HG02798 (cell line): ENCODE results near the gene FOXJ3.

Experiments used
- ATAC-seq: cut with Tn5 transposase; IDR thresholded peaks from one replicate; pipeline ENCODE4 v1.9.1; 2021; ENCODE audit warnings: mild to moderate bottlenecking; ENCODE audit not compliant: unreplicated experiment, poor library complexity

Gene FOXJ3

GRCh38 chr1:42206164-42206563 lies 128.9 kb downstream of the FOXJ3 start:
- no peak for ATAC-seq

- ATAC-seq, result no peak
Measured at GRCh38 chr1:42201986-42202385, 133.0 kb downstream of the FOXJ3 start.

DNA sequence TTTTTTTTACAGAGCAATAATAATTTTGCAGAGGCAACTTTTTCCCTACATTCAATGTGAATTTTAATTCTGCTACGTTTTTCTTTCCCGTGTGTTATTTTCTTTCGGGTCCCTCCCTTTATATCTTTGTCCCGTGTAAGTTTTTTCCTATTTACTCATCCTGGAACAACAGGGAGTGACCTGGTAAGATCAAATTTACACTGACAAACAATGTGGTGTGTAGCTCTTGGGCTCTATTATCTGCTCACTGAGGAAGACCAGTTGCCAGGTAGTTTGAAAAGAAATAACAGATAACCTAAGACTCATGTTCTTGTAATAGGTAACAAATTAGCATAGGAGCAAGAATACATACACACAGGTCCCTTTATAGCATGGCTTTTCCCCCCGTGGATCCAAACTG lies 136.8 kb downstream of the FOXJ3 start:
- ATAC-seq, result no peak

DNA sequence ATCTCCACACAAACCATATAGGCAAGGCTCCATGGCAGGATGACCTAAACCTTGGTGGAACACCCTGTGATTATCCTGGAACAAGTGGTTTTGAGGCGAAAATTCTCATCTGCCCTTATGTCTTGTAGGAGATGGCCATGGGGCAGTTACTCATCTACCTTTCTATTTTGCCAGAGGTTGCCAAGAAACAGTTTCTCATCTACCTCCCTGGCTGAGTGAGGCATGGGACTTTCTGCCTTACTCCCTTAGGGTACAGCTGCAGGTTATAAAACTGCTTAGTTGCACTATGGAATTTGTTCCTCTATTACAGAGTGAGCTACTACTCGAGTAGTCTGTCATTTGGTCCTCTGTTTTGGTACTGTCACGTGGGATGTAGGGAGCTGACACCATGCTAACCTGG lies 139.2 kb downstream of the FOXJ3 start:
- ATAC-seq, result no peak

DNA sequence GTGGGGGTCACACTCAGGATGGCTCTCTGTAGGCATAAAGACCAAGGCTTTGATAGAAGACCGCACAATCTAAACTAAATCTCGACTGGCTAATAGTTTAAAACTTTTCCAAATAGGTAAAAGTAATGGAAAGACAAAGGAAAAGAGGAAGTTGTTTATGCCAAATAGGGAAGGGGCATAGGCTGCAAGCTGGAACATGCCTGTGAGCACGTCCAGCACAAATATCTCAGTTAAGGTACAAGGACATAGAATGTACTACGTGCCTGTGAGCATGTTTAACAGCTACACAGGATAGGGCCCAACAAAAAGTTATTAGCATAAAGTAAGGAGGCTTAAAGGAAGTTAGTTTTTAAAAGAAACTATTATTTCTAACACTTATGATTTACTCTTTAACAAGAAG lies 142.9 kb downstream of the FOXJ3 start:
- ATAC-seq, result no peak

- ATAC-seq, result no peak
Measured at GRCh38 chr1:42191319-42191718, 143.7 kb downstream of the FOXJ3 start.

DNA sequence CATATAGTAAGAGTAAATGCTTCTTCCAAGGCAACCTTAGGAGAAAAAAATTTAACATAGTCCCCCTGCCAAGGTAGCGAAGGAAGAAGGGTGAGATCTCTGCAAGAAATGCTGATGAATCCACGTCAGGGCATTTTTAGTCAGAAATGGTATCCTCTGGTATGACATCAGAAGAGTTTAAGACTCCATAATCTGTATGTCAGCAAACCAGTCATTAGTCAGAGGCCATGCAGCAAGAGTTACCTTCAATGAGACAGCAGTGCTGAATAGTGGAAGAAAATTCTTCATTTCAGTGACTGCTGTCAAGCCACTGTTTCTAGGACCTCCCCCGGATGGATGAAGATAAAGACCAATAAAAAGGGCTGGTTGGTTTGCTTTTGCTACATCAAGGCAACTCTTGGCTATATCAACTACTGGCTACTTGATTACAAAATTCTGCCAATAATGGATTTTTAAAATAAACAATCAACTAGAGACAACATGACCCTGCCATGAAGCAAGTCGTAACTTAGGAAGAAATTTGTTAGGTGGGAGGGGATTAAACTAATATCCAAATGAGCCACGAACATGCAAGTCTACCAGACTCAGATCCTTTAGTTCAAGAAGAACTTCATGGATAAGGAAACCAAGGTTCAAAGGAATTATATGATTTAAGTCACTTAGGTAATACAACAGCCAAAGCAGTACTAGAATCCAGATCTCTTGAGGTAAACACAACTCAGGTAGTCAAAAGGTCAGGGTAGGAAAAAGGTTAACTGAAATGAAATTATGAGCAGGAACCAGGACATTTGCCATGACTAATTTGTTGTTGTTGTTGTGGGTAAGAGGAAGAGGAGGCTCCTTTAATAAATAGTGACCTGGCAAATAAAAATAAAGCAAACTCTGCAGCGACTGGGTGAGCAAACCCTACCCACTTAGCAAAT lies 144.8 kb downstream of the FOXJ3 start:
- ATAC-seq, result no peak

DNA sequence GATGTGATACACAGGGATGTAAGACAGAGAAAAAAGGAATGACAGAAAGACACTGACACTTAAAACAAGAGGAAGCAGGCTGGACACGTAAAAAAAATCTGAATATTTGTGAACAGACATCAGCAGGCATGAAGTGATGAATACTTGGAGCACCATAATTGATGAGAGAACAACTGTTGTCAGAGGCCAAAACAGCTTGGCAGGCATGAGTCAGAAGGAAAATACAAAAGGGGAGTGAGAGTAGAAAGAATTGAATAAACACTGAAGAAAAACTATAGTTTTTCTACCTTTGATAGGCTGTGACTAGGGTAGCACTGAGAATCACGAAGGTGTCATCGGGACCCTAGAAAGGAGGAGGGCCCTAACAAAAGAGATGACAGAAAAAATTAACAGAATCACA lies 148.9 kb downstream of the FOXJ3 start:
- ATAC-seq, result no peak

DNA sequence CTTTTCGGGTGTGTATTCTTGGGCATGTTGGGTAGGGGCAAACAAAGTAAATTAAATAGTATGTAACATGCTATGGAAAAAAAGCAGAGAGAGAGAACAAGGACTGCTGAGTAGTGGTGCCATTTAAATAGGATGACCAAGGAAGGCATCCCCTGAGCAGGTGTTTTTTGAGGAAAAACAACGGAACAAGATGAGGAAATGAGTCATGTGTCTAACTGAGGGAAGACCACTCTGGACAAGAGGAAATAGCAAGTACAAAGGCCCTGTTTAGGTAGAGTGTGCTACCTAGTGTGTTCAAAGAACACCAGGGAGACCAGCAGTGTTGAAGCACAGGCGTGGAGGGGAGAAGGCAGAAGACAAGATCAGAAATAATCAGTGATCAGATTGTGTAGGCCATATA lies 150.4 kb downstream of the FOXJ3 start:
- no peak for ATAC-seq

GRCh38 chr1:42183957-42184268 lies 151.1 kb downstream of the FOXJ3 start:
- ATAC-seq, result no peak

DNA sequence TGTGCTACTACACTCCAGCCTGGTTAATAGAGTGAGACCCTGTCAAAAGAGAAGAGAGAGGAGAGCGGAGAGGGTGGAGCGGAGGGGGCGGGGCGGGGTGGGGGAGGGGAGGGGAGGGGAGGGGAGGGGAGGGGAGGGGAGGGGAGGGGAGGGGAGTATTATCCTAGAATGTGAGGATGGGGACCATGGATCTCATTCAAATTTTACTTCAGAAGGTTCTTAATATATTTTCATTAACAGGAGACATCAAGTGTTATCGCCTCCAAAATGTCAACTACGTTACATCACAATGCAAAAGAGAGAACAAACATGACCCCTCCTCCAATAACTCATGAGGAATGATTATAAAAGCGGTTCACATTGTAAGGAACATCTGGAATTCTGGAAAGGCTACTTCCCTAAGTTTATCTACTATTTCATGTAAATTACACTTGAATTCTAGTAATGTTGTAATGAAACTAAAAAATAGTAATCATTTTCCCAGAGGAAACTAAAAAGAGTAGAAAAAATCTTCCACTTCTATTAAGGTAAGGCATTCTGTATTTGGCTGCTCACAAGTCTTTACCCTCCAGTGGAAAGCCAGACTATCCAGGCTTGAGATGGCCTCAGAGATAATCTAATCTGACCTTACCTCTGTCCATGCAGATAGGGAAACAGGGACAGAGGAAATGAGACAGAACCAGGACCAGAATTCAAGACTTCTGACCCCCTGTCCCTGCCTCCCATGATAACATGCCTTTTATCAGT lies 151.7 kb downstream of the FOXJ3 start:
- ATAC-seq, result no peak

DNA sequence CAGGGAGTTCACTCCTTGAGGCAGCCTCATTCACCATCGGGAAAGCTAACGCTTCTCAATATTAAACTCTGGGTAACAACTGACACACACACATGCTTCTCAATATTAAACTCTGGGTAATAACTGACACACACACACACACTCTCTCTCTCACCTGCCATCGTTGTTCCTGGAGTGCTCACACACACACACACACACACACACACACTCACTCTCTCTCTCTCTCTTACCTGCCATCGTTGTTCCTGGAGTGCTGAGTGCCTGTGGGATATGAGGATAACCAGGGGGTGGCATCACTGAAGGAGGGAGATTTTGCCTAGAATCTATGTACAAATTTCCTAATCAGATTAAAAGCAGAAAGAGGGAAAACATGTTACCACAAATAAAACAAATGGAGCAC lies 153.3 kb downstream of the FOXJ3 start:
- ATAC-seq, result no peak

GRCh38 chr1:42179900-42180329 lies 155.1 kb downstream of the FOXJ3 start:
- no peak for ATAC-seq

GRCh38 chr1:42179275-42179674 lies 155.8 kb downstream of the FOXJ3 start:
- no peak for ATAC-seq

DNA sequence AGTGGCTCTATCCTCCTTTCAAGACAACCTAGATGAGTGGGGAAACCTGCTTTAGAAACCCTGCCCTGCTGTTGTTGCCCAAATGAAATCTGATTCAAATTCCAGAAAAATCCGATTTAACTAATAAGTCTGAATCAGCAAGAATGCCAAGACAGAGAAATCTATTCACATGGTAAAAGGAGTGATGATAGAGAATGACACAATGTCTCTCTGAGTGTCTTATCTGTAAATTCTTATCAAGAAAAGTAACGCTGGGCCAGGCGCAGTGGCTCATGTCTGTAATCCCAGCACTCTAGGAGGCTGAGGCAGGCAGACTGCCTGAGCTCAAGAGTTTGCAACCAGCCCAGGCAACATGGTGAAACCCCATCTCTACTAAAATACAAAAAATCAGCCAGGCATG lies 156.8 kb downstream of the FOXJ3 start:
- ATAC-seq, result no peak

GRCh38 chr1:42177541-42177981 lies 157.5 kb downstream of the FOXJ3 start:
- no peak for ATAC-seq

- ATAC-seq, result no peak
Measured at GRCh38 chr1:42176902-42177519, 158.0 kb downstream of the FOXJ3 start.

GRCh38 chr1:42175314-42176054 lies 159.6 kb downstream of the FOXJ3 start:
- ATAC-seq, result no peak

DNA sequence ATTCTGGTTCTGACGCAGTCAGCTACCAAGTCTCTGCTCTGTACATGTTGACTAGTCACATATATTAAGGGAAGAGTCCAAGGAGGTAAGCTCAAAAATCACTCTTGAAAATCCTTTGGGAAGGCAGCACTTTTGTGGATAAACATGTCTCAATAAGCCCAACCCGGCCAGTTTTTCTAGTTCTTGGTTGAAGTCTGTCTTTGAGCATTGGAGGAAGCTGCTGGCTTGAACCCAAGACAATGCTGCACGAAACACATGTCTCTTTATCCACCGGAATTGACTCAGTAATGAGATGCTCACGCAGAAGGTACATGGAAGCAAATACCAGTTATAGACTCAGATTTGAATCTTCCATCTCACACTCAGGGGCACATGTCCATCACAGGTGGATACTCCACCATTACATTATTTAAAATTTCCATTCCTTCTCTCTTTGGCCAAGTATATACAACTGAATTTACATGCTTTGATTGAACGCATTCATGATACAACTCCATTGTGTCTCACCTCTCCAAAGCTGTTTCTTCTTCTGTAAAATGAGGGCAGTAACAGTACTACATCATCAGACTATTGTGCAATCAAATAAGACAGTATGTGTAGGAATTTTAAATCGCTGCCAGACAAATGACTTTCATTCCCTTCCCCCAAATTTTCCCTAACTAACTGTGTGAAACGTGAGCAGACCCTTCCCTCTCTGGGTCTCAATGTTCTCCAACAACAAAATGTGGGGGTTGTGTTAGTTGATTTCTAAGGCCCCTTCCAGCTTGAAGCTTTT lies 160.9 kb downstream of the FOXJ3 start:
- ATAC-seq, result no peak
